Stimulated activated CD8-positive, alpha-beta memory T cell treated with anti-CD3 and anti-CD28 coated beads, Interleukin-7, amount 100 ng/mL, for 48 hours (primary cell): Measurements from ENCODE around the gene UNKL.

Source experiments
- DNase-seq, 2 donors: peaks; one replicate each; pipeline ENCODE4 v3.0.0-alpha.2; 2020; ENCODE audit warnings: low read depth in 1 of 2; ENCODE audit errors: extremely low read depth in 1 of 2

The UNKL gene

DNA sequence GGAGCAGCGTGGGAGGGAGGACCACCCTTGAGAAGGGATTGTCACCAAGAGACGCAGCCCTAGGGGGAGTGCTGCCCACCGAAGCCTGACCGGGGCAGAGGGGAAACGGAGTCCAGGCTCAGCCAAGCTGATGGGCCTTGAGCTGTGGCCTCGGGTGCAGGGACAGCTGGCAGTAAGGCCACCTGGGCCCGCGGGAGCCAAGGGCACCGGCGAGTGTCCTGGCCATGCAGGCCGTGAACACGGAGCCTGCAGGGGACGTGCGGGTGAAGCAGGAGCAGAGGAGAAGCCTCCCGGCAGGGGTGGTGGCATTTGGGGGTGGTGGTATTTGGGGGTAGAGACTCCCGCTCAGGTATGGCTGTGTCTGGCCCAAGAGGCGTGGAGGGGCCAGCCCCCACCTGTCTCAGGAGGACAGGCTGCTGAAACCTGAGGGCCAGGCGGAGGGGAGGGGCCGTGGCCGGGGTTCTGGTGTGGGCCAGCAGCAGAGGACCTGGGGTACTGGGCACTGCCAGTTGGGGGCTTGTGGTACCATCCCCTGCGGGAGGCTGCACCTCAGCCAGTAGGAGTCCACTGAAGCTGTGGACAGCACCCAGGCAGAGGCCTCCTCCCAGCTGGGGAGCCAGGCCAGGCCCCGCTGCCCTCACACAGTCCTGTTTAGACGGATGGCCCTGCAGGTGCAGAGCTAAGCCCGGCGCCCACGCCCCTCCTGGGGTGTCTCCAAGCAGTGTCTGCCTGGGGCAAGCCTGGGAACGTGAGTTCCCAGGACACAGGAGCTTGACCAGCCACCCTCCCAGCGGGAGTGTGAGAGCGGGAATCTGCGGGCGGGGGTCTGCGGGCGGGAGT lies 58.2 kb downstream of the UNKL start:
- DNase-seq, result no peak

DNA sequence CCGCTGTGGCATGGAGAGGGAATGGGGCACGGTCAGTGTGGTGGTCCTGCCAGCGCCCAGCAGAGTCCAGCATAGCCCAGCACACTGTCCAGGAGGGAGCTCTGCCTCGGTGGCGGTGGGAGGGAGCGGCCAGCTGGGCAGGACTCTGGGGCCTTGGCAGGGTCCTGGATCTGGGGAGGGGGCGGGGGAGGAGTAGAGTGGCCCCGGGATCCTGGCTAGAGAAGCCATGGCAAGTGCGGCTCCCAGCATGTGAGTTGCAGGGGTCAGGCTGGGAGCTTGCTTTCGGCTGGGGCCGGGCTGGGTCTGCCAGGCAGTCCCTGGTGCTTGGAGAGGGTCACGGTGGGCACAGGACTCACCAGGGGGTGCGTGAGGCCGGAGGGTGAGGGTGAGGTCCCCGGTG lies 58.9 kb downstream of the UNKL start:
- no peak for DNase-seq

DNA sequence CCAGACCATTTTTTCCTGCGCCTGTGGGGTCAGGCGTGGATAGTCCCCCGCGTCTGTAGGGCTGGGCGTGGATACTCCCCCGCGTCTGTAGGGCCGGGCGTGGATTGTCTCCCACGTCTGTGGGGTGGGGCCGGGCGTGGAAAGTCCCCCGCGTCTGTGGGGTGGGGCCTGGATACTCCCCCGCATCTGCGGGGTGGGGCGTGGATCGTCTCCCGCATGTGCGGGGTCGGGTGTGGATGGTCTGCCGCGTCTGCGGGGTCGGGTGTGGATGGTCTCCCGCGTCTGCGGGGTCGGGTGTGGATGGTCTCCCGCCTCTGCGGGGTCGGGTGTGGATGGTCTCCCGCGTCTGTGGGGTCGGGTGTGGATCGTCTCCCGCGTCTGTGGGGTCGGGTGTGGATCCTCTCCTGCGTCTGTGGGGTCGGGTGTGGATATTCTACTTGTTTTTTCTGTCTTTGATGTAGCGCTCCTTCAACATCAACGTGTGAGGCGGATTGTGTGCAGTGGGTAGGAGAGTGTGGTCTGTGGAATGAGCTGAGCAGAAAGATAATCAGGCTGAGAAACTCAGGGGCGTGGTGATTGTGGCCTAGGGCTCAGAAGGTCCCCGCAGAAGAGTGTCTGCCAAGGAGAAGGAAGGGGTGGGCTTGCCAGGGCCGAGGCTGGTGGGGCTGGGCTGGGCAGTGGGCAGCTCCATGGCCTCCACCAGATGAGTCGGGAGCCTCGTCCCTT lies 59.5 kb downstream of the UNKL start:
- DNase-seq, result no peak

DNA sequence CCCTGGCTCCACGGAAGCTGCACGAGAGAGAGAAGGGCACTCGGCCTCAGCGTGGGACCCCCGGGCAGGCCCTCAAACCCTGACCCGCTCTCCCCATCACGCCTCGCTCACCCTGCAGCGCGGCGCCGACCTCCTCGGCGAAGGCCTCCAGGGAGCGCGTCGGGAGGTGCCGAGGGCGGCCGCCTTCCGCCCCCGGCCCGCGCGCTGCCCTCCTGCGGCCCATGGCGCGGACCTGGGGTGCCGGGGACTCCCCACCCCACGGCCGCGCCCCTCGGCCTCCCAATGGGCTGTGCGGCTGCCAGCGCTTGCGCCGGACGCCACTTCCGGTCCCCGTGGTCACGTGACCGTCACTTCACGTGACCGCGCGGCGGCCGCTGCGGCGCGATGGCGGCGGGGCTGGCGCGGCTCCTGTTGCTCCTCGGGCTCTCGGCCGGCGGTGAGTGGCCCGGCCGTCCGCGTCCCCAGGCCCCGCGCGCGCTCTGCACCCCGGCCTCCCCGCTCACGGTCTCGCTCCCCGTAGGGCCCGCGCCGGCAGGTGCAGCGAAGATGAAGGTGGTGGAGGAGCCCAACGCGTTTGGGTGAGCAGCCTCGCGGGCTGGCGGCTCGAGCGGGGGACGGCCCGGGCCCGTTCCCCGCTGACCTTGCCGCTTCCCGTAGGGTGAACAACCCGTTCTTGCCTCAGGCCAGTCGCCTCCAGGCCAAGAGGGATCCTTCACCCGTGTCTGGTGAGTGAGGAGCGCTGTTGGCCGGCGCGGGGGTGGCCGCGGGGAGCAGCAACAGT lies 62.7 kb downstream of the UNKL start, which contains the start of the genes GNPTG and TSR3:
GNPTG (plus strand) TSS at position 350 of the 781 bp plus-strand sequence; CDS start at position 385, 35 bp downstream.
TSR3 (minus strand) TSS at position 297 of the 781 bp plus-strand sequence; CDS start at position 223, 74 bp downstream.
- DNase-seq, result peak; percentile 75 to 81

DNA sequence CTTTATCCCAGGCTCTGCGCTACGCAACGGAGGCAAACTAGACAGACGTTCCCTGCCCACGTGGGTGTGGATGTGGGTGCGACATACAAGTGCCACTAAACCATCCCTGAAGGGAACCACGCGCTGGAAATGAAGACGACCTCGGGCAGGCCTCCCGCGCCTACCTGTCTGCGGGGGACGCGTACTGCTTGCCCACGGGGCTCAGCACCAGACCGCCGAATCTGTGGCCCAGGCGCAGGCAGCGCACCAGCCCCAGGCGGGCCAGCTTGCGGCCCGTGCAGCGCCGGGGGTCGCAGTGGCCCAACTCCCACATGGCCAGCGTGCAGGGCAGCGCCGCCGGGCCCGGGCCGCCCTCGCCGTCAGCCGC lies 63.3 kb downstream of the UNKL start:
- no peak for DNase-seq

DNA sequence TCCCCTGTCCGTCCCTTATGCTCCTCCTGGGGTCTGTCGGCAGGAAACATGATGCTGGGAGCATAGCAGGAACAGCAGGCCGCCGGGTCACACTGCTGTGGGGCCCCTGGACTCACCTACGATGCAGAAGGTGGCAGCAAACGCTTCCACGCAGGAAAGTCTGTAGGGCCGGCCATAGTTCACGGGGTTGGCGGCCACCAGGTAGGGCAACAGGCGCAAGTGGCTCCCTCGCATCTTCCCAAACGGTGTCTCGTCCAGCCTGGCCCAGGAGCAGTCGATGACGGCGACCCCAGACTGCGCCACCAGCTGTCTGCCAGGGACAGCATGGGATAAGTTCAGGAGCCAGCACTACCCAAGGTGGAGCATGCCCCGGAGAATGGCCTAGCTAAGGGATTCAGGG lies 63.8 kb downstream of the UNKL start:
- DNase-seq, result no peak

DNA sequence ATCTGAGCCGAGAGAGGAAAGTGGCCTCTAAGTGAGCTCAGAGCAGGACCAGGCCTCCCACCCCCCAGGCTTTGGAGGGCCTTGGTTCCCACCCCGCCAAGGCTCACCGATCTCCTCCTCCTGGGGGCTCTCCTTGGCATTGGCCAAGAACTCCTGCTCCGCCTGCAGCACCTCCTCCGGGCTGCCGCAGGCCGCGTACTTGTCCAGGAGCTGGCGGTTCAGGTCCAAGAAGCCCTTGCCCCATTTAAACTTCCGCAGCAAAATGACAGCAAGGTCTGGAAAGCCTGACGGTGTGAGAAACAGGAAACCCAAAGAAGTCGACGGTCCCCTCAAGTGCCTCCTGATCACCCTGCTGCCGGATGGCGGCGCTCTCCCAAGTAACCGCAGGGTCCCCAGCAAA lies 64.6 kb downstream of the UNKL start:
- DNase-seq, result no peak

DNA sequence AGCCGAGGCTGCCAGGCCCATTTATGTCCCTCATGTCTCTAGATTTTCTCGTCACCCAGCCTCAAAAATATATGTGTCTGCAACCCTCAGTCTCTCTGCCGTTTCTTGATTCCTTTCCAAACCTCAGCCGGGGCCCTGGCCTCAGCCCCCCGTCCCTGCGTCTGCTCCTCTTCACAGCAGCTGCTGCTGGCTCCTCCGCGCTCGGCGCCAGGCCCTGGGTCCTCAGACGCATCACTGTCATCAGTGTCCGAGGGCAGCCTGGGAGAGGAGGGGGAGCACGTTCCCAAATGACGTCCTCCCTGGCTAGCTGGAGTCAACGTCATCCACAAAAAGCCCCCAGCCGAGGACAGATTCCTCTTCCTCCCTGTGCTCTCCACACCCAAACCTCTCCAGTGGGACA lies 65.2 kb downstream of the UNKL start:
- no peak for DNase-seq

DNA sequence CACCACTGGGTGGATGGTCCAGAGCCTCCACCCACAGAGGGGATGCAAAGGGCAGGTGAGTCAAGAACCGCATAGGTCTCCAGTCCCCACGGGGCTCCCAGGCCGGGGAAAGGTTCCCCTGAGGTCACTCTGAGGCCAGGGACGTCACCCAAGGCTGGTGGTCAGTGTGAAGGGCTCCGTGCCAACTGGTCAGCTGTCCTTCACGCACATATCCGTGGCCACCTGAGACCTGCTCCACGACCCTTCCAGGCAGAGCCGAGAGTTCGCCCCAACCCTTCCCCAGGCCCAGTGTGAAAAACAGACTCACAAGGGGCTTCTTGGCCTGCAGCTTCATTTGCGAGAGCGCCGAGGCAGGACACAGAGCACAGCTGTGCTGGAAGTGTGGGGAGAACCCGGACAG lies 65.6 kb downstream of the UNKL start:
- DNase-seq, result no peak

DNA sequence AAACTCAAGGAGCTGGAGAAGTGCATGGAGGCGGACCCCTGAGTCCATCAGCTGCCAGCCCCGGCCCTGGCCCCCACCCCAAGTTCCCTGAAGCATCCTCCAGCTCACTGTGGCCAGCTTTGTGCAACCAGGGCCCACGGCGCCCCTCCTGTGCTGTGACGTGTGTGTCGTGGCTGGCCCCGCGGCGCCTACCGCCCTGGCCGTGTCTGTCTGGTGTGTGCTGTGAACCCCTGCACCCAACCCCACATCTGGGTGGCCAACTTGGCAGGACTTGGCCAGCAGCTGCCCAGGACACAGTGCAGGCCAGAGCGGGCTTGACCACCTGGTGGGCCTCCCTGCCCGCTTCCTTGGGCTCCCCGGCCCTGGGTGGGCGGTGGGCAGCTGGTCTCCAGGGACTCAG lies 66.1 kb downstream of the UNKL start:
- no peak for DNase-seq

DNA sequence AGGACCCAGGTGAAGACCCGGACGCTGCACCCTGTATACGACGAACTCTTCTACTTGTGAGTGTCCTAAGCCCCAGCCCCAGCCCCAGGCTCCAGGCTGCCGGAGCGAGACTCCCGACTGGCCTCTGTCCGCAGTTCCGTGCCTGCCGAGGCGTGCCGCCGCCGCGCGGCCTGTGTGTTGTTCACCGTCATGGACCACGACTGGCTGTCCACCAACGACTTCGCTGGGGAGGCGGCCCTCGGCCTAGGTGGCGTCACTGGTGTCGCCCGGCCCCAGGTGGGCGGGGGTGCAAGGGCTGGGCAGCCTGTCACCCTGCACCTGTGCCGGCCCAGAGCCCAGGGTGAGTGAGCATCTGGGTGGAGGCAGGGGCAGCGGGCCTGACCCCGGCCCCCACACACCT lies 66.5 kb downstream of the UNKL start:
- DNase-seq, result no peak

DNA sequence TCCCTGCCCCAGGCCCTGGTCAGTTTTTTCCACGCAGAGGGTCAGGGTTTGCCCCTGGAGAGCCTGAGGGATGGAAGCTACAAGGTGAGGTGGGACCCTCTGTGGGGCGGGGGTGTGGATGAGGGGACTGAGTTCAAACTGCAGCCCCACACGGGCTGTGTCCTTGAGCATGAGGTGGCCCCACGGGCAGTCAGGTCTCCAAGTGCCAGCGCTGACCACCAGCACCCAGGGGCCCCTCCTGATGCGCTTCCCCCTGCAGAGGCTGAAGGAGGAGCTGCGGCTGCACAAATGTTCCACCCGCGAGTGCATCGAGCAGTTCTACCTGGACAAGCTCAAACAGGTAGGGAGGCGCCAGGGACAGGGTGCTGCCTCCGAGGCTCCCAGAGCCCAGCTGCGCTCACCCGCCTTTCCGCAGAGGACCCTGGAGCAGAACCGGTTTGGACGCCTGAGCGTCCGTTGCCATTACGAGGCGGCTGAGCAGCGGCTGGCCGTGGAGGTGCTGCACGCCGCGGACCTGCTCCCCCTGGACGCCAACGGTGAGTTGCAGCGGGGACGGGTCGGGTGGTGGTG lies 67.1 kb downstream of the UNKL start:
- DNase-seq, result no peak

DNA sequence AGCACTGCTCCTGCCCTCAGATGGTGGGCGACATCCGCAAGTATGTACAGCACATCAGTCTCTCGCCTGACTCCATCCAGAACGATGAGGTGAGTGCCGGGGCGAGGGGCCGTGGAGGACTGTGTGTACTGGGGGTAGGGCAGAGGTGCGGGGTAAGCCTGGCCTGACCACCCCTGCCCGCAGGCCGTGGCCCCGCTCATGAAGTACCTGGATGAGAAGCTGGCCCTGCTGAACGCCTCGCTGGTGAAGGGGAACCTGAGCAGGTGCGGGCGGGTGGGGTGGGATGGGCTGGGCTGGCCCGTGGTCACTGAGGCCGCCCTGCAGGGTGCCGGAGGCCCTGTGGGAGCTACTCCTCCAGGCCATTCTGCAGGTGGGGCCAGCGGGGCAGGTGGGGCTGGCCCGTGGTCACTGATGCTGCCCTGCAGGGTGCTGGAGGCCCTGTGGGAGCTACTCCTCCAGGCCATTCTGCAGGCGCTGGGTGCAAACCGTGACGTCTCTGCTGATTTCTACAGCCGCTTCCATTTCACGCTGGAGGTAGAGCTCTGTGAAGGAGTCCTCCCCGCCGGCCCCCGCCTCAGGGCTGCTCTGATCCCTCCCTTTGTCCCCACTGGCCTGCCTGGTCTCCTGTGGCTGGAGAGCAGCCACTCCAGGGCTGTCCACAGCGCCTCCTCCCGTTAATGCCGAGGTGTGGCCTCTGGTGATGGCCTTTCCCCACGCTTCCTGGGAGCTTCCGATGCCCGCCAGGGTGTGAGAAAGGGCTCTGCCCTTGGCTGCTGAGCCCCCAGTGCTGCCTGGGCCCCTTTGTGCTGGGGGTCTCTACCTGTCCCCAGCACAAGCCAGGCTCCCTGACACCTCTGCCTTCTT lies 67.8 kb downstream of the UNKL start:
- DNase-seq, result no peak

DNA sequence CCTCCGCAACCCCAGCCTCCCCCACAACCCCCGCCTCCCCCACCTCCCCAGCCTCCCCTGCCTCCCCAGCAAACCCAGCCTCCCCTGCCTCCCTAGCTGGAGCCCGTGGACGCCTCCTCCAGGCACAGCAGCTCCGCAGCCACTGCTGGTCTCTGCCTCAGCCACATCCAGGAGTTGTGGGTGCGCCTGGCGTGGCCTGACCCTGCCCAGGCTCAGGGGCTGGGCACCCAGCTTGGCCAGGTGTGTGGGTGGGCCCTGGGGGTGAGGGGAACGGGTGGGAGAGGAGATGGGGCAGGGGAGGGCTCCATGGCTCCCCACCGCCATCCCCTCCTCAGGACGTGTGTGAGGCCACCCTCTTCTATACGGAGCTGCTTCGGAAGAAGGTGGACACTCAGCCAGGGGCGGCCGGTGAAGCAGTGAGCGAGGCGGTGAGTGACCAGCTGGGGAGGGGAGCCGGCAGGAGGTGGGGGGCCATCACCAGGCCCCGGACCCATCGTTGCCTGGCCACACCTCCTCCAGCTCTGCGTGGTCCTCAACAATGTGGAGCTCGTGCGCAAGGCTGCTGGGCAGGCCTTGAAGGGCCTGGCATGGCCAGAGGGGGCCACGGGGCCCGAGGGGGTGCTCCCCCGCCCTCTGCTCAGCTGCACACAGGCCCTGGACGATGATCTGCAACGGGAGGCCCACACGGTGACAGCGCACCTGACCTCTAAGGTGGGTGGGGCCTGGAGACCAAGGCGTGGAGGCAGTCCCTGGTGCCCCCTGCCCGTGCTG lies 68.7 kb downstream of the UNKL start:
- DNase-seq, result no peak

DNA sequence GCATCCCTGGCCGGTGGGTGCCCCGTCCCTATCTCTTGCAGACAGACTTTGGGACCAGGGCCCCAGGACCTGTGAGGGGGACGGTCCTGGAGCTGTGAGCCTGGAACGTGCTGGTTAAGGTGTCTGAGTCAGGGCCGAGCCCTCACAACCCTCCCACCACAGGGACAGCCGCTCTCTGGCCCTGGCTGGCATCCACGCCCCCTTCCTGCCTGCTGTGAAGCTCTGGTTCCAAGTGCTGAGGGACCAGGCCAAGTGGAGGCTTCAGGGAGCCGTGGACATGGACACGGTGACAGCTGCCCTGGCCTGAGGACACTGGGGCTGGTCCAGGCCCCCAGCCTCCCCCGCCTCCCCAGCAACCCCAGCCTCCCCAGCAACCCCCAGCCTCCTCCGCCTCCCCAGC lies 69.4 kb downstream of the UNKL start:
- DNase-seq, result no peak

DNA sequence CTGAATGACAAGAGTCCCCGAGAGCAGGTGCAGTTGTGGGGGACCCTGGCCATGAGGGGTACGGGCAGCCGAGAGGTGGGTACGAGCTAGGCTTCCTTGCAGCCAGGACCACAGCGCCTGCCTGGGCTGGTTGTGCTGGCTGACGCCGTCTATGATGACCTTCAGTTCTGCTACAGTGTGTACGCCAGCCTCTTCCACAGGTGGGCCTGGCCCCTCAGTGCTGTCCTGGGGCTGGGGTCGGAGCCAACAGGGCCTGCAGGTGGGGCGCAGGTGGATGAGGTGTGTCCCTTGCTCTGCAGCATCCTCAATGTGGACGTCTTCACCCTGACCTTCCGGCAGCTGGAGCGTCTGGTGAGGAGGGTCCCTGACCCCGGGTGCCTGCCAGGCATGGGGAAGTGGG lies 70.0 kb downstream of the UNKL start:
- DNase-seq, result no peak

DNA sequence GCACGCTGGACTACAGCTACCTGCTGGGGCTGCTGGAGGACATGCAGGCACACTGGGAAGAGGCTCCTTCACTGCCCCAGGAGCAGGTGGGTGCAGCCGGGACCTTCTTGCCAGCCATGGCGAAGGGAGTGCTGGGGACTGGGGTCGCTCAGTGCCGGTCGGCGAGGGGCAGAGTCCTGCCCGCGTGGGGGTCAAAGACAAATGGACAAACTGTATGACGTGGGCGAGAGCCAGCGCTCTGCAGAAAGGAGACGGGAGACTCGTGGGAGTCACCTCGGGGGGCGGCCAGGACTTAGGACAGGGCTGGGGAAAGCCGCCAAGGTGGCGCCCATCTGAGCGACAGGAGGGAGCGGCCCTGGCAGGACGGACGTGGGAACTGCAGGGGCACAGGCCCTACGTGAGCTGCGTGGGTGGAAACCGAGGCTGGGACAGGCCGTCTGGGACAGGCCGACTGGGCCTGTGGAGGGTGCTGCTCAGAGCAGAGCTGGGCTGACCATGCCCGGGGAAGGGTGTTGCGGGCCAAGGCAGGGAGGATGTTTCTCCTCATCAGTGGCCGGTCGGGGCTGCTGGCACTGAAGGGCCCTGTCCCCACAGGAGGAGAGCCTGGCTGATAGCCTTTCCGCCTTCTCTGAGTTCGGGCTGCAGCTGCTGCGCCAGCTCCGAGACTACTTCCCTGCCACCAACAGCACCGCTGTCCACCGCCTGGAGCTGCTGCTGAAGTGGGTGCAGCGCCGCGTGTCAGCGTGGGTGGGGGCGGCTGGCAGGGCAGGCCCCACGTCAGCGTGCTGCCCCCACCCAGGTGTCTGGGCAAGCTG lies 70.9 kb downstream of the UNKL start:
- no peak for DNase-seq
